HepG2 (cell line): ENCODE results near the gene POLE. TPM values are rescaled to one million over a fixed set of nuclear protein-coding genes. Genes with fewer than 3 reads are reported as not detected.

ENCODE experiments used
- ATF4 ChIP-seq, 2 experiments: fragments of 450-650 bp in 1 of 2; sonication (generic) in 1 of 2; formaldehyde crosslinking; IDR thresholded peaks; 2 replicates each; pipeline versions ENCODE4 v1.5.0 to v1.8.0; 2020 to 2022; ENCODE audit warnings: mild to moderate bottlenecking in 1 of 2, missing genetic modification reagents in 1 of 2
- CREB1 ChIP-seq, 2 experiments: fragments of 450-650 bp in 1 of 2; IDR thresholded peaks; 2 replicates each; pipeline ENCODE4 v1.6.1; 2016 to 2017; ENCODE audit warnings: control low read depth in 1 of 2, mild to moderate bottlenecking in 1 of 2, missing compliant biosample characterization in 1 of 2, missing genetic modification characterization in 1 of 2
- E2F1 ChIP-seq: sonication (generic); formaldehyde crosslinking; IDR thresholded peaks from 2 replicates; pipeline ENCODE4 v1.5.0; 2020; ENCODE audit warnings: missing genetic modification reagents
- ELF3 ChIP-seq: IDR thresholded peaks from 2 replicates; pipeline ENCODE4 v1.6.1; 2016; ENCODE audit warnings: missing genetic modification reagents, missing compliant biosample characterization
- HNF4G ChIP-seq, 2 experiments: sonication (generic) in 1 of 2; formaldehyde crosslinking in 1 of 2; IDR thresholded peaks; 2 replicates each; pipeline versions ENCODE4 v1.4.0 to v1.6.1; 2011 to 2020; ENCODE audit warnings: borderline replicate concordance in 2 of 2, low read depth in 2 of 2, mild to moderate bottlenecking in 2 of 2, low read length in 1 of 2, missing genetic modification reagents in 1 of 2, moderate library complexity in 1 of 2
- HNRNPL ChIP-seq: fragments of 200-400 bp; formaldehyde crosslinking; IDR thresholded peaks from 2 replicates; pipeline ENCODE4 v1.6.1; 2017; ENCODE audit warnings: mild to moderate bottlenecking, low read depth, low read length
- PHF20 ChIP-seq: sonication (generic); formaldehyde crosslinking; IDR thresholded peaks from 2 replicates; pipeline ENCODE4 v1.5.0; 2020; ENCODE audit warnings: mild to moderate bottlenecking, missing genetic modification reagents
- PHF5A ChIP-seq: IDR thresholded peaks from one replicate; pipeline ENCODE4 v1.6.1; 2018; ENCODE audit warnings: low read depth, missing genetic modification reagents; ENCODE audit not compliant: unreplicated experiment
- PLRG1 ChIP-seq: fragments of 450-650 bp; conservative IDR thresholded peaks from 2 replicates; pipeline ENCODE4 v1.6.1; 2016
- POLR2AphosphoS5 ChIP-seq: IDR thresholded peaks from 2 replicates; pipeline ENCODE4 v1.6.1; 2012; ENCODE audit warnings: low read depth, low read length
- SIN3B ChIP-seq: fragments of 150-350 bp; IDR thresholded peaks from 2 replicates; pipeline ENCODE4 v1.6.1; 2014; ENCODE audit warnings: low read length
- SMAD3 ChIP-seq: sonication (generic); formaldehyde crosslinking; IDR thresholded peaks from 2 replicates; pipeline ENCODE4 v1.4.0; 2020; ENCODE audit warnings: missing genetic modification reagents
- TFDP1 ChIP-seq: IDR thresholded peaks from 2 replicates; pipeline ENCODE4 v1.6.1; 2016; ENCODE audit warnings: missing compliant biosample characterization, missing genetic modification reagents, borderline replicate concordance
- THAP7 ChIP-seq: sonication (generic); formaldehyde crosslinking; IDR thresholded peaks from 2 replicates; pipeline ENCODE4 v1.8.1; 2023; ENCODE audit warnings: mild to moderate bottlenecking, missing genetic modification reagents
- U2AF2 ChIP-seq: fragments of 200-400 bp; formaldehyde crosslinking; IDR thresholded peaks from 2 replicates; pipeline ENCODE4 v1.6.1; 2017; ENCODE audit warnings: low read depth, mild to moderate bottlenecking, low read length
- ZKSCAN1 ChIP-seq: fragments of 150-350 bp; IDR thresholded peaks from 2 replicates; pipeline ENCODE4 v1.6.1; 2014; ENCODE audit warnings: low read length
- ZMAT3 ChIP-seq: sonication (generic); formaldehyde crosslinking; conservative IDR thresholded peaks from 2 replicates; pipeline ENCODE4 v1.7.0; 2021; ENCODE audit warnings: missing genetic modification reagents
- ZNF547 ChIP-seq: sonication (generic); formaldehyde crosslinking; IDR thresholded peaks from 2 replicates; pipeline ENCODE4 v1.5.1; 2020; ENCODE audit warnings: mild to moderate bottlenecking, missing genetic modification reagents
- ZNF574 ChIP-seq: sonication (generic); formaldehyde crosslinking; IDR thresholded peaks from 2 replicates; pipeline ENCODE4 v1.4.0; 2020; ENCODE audit warnings: missing genetic modification reagents
- ZNF75D ChIP-seq: sonication (generic); formaldehyde crosslinking; IDR thresholded peaks from 2 replicates; pipeline ENCODE4 v1.8.1; 2023; ENCODE audit warnings: missing genetic modification reagents, mild to moderate bottlenecking, borderline replicate concordance
- ZNF777 ChIP-seq: sonication (generic); formaldehyde crosslinking; IDR thresholded peaks from 2 replicates; pipeline ENCODE4 v1.4.0; 2020; ENCODE audit warnings: missing genetic modification reagents
- ZNF788 ChIP-seq: sonication (generic); formaldehyde crosslinking; IDR thresholded peaks from 2 replicates; pipeline ENCODE4 v1.5.0; 2020; ENCODE audit warnings: mild to moderate bottlenecking, missing genetic modification reagents, borderline replicate concordance
- polyA plus RNA-seq, 8 experiments: library from polyadenylated mRNA; depleted of rRNA in 3 of 8; stranded (reverse) in 7 of 8; unstranded in 1 of 8; fragments of >200 nt; fragmentation: Illumina TruSeq in 4 of 8; extraction: Trizol in 4 of 8; gene quantifications; 2 replicates each; pipeline versions ENCODE4 v1.2.1 to v1.2.3, GENCODE V29; 2011 to 2016; ENCODE audit warnings: low read depth in 4 of 8, missing spikeins in 1 of 8, mixed read lengths in 1 of 8; ENCODE audit not compliant: insufficient read depth in 1 of 8
- total RNA-seq, 5 experiments: library from RNA; depleted of rRNA; stranded (reverse); fragments of >200 nt; fragmentation: Illumina TruSeq; extraction: Trizol; gene quantifications; 2 replicates each; pipeline ENCODE4 v1.2.3, GENCODE V29; 2016; ENCODE audit warnings: low read depth in 1 of 5

Gene POLE
- total and polyA plus RNA-seq, 2 of the 13 experiments (the other 11 are each of a cell fraction or from before 2014, with no cell fraction given) = 25.3 to 52.2 TPM

GRCh38 chr12:132687211-132688164, at the start of gene POLE, which contains the start of gene PXMP2 (continued):
- TF ChIP-seq TFDP1 (CRISPR knock-in tag) (peak; percentile 97), U2AF2 (no peak), ZMAT3 (0 out of 2 replicates have a peak, but pooled peaks have one; percentile 59), HNRNPL (no peak), ZNF788 (CRISPR knock-in tag) (peak; percentile 85), ZNF75D (CRISPR knock-in tag) (no peak), ZNF547 (CRISPR knock-in tag) (peak; percentile 47; the same call in 1 of the 2 replicates), HNF4G (IDR thresholded peaks at IDR 0.05; ENCODE audit: borderline replicate concordance, low read depth, low read length) (no peak), HNF4G (CRISPR knock-in tag; IDR thresholded peaks at IDR 0.05; ENCODE audit: borderline replicate concordance, low read depth) (no peak), ZKSCAN1 (0 out of 2 replicates have a peak, but pooled peaks have one; percentile 25), PHF20 (CRISPR knock-in tag) (peak; percentile 45), SMAD3 (0 out of 2 replicates have a peak, but pooled peaks have one; percentile 50), PLRG1 (no peak), POLR2AphosphoS5 (peak; percentile 61), ATF4 (CRISPR knock-in tag; IDR thresholded peaks at IDR 0.05) (0 out of 4 replicates have a peak, but pooled peaks of 1 of the 2 experiments have one; percentile 11), ELF3 (peak; percentile 75; the same call in 1 of the 2 replicates), THAP7 (CRISPR knock-in tag) (no peak), SIN3B (peak; percentile 94), ZNF777 (CRISPR knock-in tag) (peak; percentile 80; the same call in 1 of the 2 replicates), E2F1 (CRISPR knock-in tag) (peak; percentile 95), ZNF574 (peak; percentile 64), PHF5A (CRISPR knock-in tag) (peak; percentile 55), CREB1 (IDR thresholded peaks at IDR 0.05) (peak; percentile 28; the same call in 1 of the 2 replicates), CREB1 (CRISPR knock-in tag; IDR thresholded peaks at IDR 0.05) (no peak)
